K562 (cell line): ENCODE measurements around the gene DHCR7. TPM values are rescaled to one million over a fixed set of nuclear protein-coding genes. Genes with fewer than 3 reads are reported as not detected.

ENCODE experiments used
- ATF1 ChIP-seq, 2 experiments: fragments of 450-650 bp in 1 of 2; IDR thresholded peaks; 2 replicates each; pipeline ENCODE4 v1.6.1; 2016; ENCODE audit warnings: missing compliant biosample characterization in 1 of 2, missing genetic modification characterization in 1 of 2
- HDAC6 ChIP-seq: IDR thresholded peaks from 2 replicates; pipeline ENCODE4 v1.6.1; 2012; ENCODE audit warnings: low read depth, mild to moderate bottlenecking, control low read depth, inconsistent platforms, low read length, moderate library complexity
- HDAC8 ChIP-seq: fragments of 450-650 bp; IDR thresholded peaks from 2 replicates; pipeline ENCODE4 v1.6.1; 2016; ENCODE audit warnings: mild to moderate bottlenecking, missing genetic modification characterization, moderate library complexity, missing compliant biosample characterization
- KDM4B ChIP-seq, 2 experiments: fragments of 450-650 bp in 1 of 2; sonication (generic) in 1 of 2; IDR thresholded peaks; 2 replicates each; pipeline ENCODE4 v1.6.1; 2016 to 2017; ENCODE audit warnings: borderline replicate concordance in 2 of 2, antibody characterized with exemption in 1 of 2, low read depth in 1 of 2, mild to moderate bottlenecking in 1 of 2
- NCOA6 ChIP-seq: fragments of 450-650 bp; IDR thresholded peaks from 2 replicates; pipeline ENCODE4 v1.6.1; 2017; ENCODE audit warnings: mild to moderate bottlenecking
- RB1 ChIP-seq: fragments of 450-650 bp; IDR thresholded peaks from 2 replicates; pipeline ENCODE4 v1.6.1; 2017; ENCODE audit warnings: low read depth, mild to moderate bottlenecking
- RNF2 ChIP-seq: sonication (generic); IDR thresholded peaks from 2 replicates; pipeline ENCODE4 v1.6.1; 2016
- SAFB ChIP-seq: fragments of 200-400 bp; formaldehyde crosslinking; IDR thresholded peaks from 2 replicates; pipeline ENCODE4 v1.6.1; 2017; ENCODE audit warnings: low read depth, low read length, borderline replicate concordance
- SNIP1 ChIP-seq: fragments of 450-650 bp; IDR thresholded peaks from 2 replicates; pipeline ENCODE4 v1.7.1; 2017; ENCODE audit warnings: low read depth, mild to moderate bottlenecking
- ZNF707 ChIP-seq: fragments of 250-450 bp; sonication (Bioruptor Pico); conservative IDR thresholded peaks from 2 replicates; pipeline ENCODE4 v1.8.0; 2022; ENCODE audit warnings: inconsistent platforms, mild to moderate bottlenecking, moderate library complexity
- polyA plus RNA-seq, 8 experiments: library from polyadenylated mRNA; depleted of rRNA in 4 of 8; stranded (reverse) in 5 of 8; unstranded in 3 of 8; fragments of >200 nt; fragmentation: Nextera tagmentation in 2 of 8; fragmentation: Illumina TruSeq in 1 of 8; extraction: Ambion mirVana in 2 of 8; extraction: Trizol in 1 of 8; gene quantifications; 2 replicates each; pipeline versions ENCODE4 v1.2.1 to v1.2.3, GENCODE V29; 2011 to 2014; ENCODE audit warnings: inconsistent platforms in 1 of 8, missing spikeins in 1 of 8
- total RNA-seq, 7 experiments: library from RNA; depleted of rRNA in 6 of 7; stranded (reverse); fragments of >200 nt in 6 of 7; fragmentation: Illumina TruSeq in 2 of 7; extraction: Trizol in 2 of 7; gene quantifications; 2 replicates each; pipeline versions ENCODE4 v1.2.1 to v1.2.3, GENCODE V29; 2011 to 2021; ENCODE audit warnings: low replicate concordance in 1 of 7
- TF ChIP-seq, protein P1 (sequence below), 2 experiments: IDR thresholded peaks; 2 replicates each; pipeline ENCODE4 v1.6.1; 2012; ENCODE audit warnings: improper control_type of control experiment in 2 of 2, low read depth in 2 of 2, low read length in 2 of 2, borderline replicate concordance in 1 of 2

The DHCR7 gene
- total and polyA plus RNA-seq, 9 of the 15 experiments (the other 6 are each of a cell fraction or from before 2014, with no cell fraction given): 8.4 to 192 (median 82.4) TPM

- TF ChIP-seq ZNF707: no peak
- TF ChIP-seq NCOA6: no peak
- no peak for TF ChIP-seq SNIP1
- TF ChIP-seq ATF1 (CRISPR knock-in tag; IDR thresholded peaks at IDR 0.05): no peak
- TF ChIP-seq ATF1 (tag; IDR thresholded peaks at IDR 0.05): no peak
- TF ChIP-seq RB1: no peak
- TF ChIP-seq, protein P1, sequence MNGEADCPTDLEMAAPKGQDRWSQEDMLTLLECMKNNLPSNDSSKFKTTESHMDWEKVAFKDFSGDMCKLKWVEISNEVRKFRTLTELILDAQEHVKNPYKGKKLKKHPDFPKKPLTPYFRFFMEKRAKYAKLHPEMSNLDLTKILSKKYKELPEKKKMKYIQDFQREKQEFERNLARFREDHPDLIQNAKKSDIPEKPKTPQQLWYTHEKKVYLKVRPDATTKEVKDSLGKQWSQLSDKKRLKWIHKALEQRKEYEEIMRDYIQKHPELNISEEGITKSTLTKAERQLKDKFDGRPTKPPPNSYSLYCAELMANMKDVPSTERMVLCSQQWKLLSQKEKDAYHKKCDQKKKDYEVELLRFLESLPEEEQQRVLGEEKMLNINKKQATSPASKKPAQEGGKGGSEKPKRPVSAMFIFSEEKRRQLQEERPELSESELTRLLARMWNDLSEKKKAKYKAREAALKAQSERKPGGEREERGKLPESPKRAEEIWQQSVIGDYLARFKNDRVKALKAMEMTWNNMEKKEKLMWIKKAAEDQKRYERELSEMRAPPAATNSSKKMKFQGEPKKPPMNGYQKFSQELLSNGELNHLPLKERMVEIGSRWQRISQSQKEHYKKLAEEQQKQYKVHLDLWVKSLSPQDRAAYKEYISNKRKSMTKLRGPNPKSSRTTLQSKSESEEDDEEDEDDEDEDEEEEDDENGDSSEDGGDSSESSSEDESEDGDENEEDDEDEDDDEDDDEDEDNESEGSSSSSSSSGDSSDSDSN (IDR thresholded peaks at IDR 0.05; ENCODE audit: borderline replicate concordance in 1 of 2, low read depth in 2 of 2, low read length in 2 of 2): no peak
- no peak for TF ChIP-seq KDM4B (IDR thresholded peaks at IDR 0.05; ENCODE audit: borderline replicate concordance in 2 of 2, low read depth in 1 of 2)
- TF ChIP-seq HDAC6: no peak
- TF ChIP-seq RNF2: no peak
- no peak for TF ChIP-seq SAFB
- TF ChIP-seq HDAC8 (tag): no peak
These were observed 39.4 kb downstream of the DHCR7 start (continued) for GRCh38 chr11:71408826-71409225.
